Gastrocnemius medialis (tissue), 4 donors: ENCODE measurements around the gene SQOR. TPM values are rescaled to one million over a fixed set of nuclear protein-coding genes. Genes with fewer than 3 reads are reported as not detected.
"Not testable (repeated sequence)": the region's sequence is repeated elsewhere in the genome, so short reads cannot be mapped to it uniquely, and the experiment has no call there.

Experiments
- ATAC-seq, 2 donors: fragments of 150-250 bp; one replicate each; pipeline ENCODE4 v1.9.1; 2016
- DNase-seq, 2 donors: peaks; one replicate each; pipeline ENCODE4 v3.0.0-alpha.2; 2019
- H3K27ac ChIP-seq, 4 donors: fragments of 200-600 bp; sonication (generic); 1 replicate in 1 of 4; 2 replicates in 3 of 4; pipeline ENCODE4 v1.5.1; 2016 to 2018; ENCODE audit warnings: mild to moderate bottlenecking in 2 of 4, moderate library complexity in 1 of 4
- H3K27me3 ChIP-seq, 3 donors: fragments of 200-600 bp; sonication (generic) in 2 of 3; 1 replicate in 1 of 3; 2 replicates in 2 of 3; pipeline versions ENCODE4 v1.5.1 to v1.6.0; 2016 to 2019; ENCODE audit warnings: mild to moderate bottlenecking in 1 of 3, moderate library complexity in 1 of 3
- H3K36me3 ChIP-seq, 2 donors: fragments of 200-600 bp; sonication (generic) in 1 of 2; one replicate each; pipeline ENCODE4 v1.5.1; 2017 to 2018
- H3K4me1 ChIP-seq, 2 donors: fragments of 200-600 bp; sonication (generic) in 1 of 2; one replicate each; pipeline ENCODE4 v1.5.1; 2016 to 2017; ENCODE audit warnings: mild to moderate bottlenecking in 2 of 2
- H3K4me3 ChIP-seq, 4 donors: fragments of 200-600 bp; sonication (generic) in 3 of 4; 1 replicate in 1 of 4; 2 replicates in 3 of 4; pipeline ENCODE4 v1.5.1; 2016 to 2019; ENCODE audit warnings: mild to moderate bottlenecking in 2 of 4
- H3K9me3 ChIP-seq, 3 donors: fragments of 200-600 bp; sonication (generic) in 2 of 3; 1 replicate in 1 of 3; 2 replicates in 2 of 3; pipeline ENCODE4 v1.5.1; 2016 to 2019
- POLR2A ChIP-seq, 2 donors: fragments of 450-650 bp; IDR thresholded peaks; one replicate each; pipeline ENCODE4 v1.6.1; 2017; ENCODE audit warnings: antibody characterized with exemption in 2 of 2, mild to moderate bottlenecking in 2 of 2, moderate library complexity in 2 of 2
- in situ Hi-C, 4 donors: fragments of 200-750 bp; cut with MboI; loops; one replicate each; pipeline versions ENCODE4 v1.15.0 to v1.8.0; 2017; ENCODE audit warnings: low sequenced_read_pairs in 4 of 4
- intact Hi-C: fragments of 100-400 bp; cut with DNase I; formaldehyde crosslinking; loops from one replicate; pipeline ENCODE4 v1.15.1; 2023; ENCODE audit warnings: low total_unique reads
- total RNA-seq, 4 donors: library from RNA; depleted of rRNA; stranded (reverse); fragments of >200 nt; gene quantifications; one replicate each; pipeline versions ENCODE4 v1.1.0 to v1.2.3, GENCODE V29; 2016
- TF ChIP-seq, protein P1 (sequence below), 5 experiments: fragments of 450-650 bp in 3 of 5; fragments of 200-600 bp in 2 of 5; sonication (generic) in 2 of 5; IDR thresholded peaks in 4 of 5; conservative IDR thresholded peaks in 1 of 5; 1 replicate in 4 of 5; 2 replicates in 1 of 5; pipeline ENCODE4 v1.5.1; 2016 to 2019; ENCODE audit warnings: antibody characterized with exemption in 5 of 5, mild to moderate bottlenecking in 3 of 5, moderate library complexity in 3 of 5

SQOR gene
- total RNA-seq, 4 donors from 2014 or later = 140 to 194 (median 164) TPM

DNA sequence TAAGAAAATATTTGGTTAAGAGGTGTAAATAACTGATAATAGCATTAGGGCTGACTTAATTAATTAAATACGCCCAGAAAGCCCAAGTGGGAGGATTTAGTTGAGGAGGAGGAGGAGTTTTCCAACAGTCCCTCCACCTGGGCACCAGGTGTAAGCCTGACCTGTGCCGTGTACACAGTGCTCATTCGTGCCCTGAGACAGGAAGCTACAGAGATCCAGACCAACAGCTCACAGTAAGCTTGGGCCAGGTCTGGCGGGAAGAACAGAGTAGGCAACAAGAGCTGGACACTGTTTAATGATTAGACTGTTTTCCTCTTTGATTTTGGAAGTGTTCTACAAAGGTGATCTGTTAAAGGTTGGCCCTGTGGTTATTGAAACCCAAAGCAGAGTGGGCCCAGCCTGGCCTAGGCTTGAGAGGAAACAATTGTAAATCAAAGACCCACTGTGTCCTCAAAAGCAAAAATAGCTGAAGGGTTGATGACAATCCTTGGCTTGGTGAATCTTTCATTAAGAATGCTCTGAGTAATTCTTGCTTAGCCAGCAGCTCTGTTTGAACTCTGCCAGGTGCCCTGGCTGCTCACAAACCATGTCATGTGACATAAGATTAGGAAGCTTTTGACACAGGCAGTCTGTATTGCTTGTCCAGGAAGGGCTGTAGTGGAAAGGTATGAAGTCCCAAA, 13.8 kb downstream of the SQOR start:
- no peak overlapping the region for H3K4me3 ChIP-seq
- peak overlapping the region; percentile 71 to 76 (median 72) for H3K27ac ChIP-seq
- DNase-seq = peak; percentile 32 to 68
- peak; percentile 88 to 96 for ATAC-seq
- no peaks in the 10 kb centered on the region for H3K9me3 ChIP-seq
- in situ Hi-C loops (loop anchor here in 2 of 4 donors (25.0 kb wide), 2 partner anchors 461 to 1861 kb away; partner anchors contain the start of genes SHF (in 2 of the 2), ELL3 (in 1 of the 2) and SERF2 (in 1 of the 2)), intact Hi-C loops (loop anchor here (1.0 to 10.0 kb wide), 2 partner anchors 11 to 1114 kb away; partner anchors contain the start of gene EIF3J)
- H3K4me1 ChIP-seq = peaks cover 51 to 58% of the 10 kb centered on the region in 2 donors
- TF ChIP-seq, protein P1, sequence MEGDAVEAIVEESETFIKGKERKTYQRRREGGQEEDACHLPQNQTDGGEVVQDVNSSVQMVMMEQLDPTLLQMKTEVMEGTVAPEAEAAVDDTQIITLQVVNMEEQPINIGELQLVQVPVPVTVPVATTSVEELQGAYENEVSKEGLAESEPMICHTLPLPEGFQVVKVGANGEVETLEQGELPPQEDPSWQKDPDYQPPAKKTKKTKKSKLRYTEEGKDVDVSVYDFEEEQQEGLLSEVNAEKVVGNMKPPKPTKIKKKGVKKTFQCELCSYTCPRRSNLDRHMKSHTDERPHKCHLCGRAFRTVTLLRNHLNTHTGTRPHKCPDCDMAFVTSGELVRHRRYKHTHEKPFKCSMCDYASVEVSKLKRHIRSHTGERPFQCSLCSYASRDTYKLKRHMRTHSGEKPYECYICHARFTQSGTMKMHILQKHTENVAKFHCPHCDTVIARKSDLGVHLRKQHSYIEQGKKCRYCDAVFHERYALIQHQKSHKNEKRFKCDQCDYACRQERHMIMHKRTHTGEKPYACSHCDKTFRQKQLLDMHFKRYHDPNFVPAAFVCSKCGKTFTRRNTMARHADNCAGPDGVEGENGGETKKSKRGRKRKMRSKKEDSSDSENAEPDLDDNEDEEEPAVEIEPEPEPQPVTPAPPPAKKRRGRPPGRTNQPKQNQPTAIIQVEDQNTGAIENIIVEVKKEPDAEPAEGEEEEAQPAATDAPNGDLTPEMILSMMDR (IDR thresholded peaks at IDR 0.05 in 4 of 5, conservative IDR thresholded peaks at IDR 0.05 in 1 of 5) = no peak
- no peak for TF ChIP-seq POLR2A (IDR thresholded peaks at IDR 0.05)
- H3K36me3 ChIP-seq = no peaks in the 10 kb centered on the region
- no peaks in the 10 kb centered on the region for H3K27me3 ChIP-seq

DNA sequence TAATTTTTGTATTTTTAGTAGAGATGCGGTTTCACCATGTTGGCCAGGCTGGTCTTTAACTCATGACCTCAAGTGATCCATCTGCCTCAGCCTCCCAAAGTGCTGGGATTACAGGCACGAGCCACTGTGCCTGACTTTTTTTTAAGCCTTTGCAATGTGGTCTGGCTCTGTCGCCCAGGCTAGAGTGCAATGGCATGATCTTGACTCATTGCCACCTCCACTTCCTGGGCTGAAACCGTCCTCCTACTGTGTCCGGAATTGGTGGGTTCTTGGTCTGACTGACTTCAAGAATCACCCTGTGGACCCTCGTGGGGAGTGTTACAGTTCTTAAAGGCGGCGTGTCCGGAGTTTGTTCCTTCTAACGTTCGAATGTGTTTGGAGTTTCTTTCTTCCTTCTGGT, 15.2 kb downstream of the SQOR start:
- peak; percentile 25 to 57 for ATAC-seq
- intact Hi-C loops, in situ Hi-C loops, H3K9me3 ChIP-seq, H3K27me3 ChIP-seq, DNase-seq, H3K4me3 ChIP-seq, H3K36me3 ChIP-seq: not testable (repeated sequence)
- H3K4me1 ChIP-seq = peaks cover 45 to 46% of the 10 kb centered on the region in 2 donors
- H3K27ac ChIP-seq = peak overlapping the region; percentile 71 to 76 (median 72)

DNA sequence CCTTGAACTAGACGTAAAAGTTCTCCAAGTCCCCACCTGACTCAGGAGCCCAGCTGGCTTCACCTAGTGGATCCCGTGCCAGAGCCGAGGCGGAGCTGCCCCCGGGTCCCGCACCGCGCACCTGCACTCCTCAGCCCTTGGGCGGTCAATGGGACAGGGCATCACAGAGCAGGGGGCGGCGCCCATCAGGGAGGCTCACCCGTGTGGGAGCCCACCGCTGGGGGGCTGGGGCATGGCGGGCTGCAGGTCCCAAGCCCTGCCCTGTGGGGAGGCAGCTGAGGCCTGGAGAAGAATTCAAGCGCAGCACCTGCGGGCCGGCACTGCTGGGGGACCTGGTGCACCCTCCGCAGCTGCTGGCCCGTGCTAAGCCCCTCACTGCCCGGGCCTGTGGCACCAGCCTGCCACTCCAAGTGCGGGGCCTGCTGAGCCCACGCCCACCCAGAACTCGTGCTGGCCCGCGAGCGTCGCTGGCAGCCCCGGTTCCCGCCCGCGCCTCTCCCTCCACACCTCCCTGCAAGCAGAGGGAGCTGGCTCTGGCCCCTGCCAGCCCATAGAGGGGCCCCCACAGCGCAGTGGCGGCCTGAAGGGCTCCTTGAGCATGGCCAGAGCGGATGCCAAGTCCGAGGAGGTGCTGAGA, 16.2 kb downstream of the SQOR start:
- Histone ChIP-seq H3K27me3 (no peaks in the 10 kb centered on the region), H3K36me3 (no peaks in the 10 kb centered on the region), H3K27ac (peak overlapping the region in 1 of 4 donors; percentile 6), H3K4me3 (no peak overlapping the region), H3K9me3 (no peaks in the 10 kb centered on the region), H3K4me1 (peaks cover 35 to 36% of the 10 kb centered on the region in 2 donors)
- in situ Hi-C loops = no loop called here
- no peak for ATAC-seq
- no peak for TF ChIP-seq POLR2A (IDR thresholded peaks at IDR 0.05)
- TF ChIP-seq, protein P1 (IDR thresholded peaks at IDR 0.05 in 4 of 5, conservative IDR thresholded peaks at IDR 0.05 in 1 of 5) = no peak
- intact Hi-C loops = no loop called here
- DNase-seq = no peak

DNA sequence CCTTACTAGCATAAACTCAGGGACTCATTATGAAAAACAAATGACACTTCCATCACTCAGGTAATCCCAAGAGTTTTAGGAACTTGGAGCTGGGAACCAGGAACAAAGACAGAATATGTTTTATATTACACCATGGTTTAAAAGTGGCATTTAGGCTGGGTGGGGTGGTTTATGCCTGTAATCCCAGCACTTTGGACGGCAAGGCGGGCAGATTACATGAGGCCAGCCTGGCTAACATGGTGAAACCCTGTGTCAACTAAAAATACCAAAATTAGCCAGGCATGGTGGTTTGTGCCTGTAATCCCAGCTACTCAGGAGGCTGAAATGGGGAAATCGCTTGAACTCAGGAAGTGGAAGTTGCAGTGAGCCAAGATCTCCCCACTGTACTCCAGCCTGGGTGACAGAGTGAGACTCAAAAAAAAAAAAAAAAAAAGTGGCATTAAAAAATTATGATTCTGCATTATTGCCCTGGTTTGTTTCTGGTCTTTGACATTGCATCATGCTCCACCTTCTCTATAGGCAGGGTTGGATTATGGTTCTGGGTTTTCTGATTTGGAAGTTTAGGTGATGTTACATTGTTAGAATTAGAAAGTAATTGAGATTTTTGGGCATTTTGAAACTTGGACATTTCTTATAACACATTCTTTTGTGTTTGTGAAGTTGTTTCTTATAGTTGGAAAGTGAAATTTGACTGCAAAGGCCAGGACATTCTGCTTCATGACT, 19.0 kb downstream of the SQOR start:
- ATAC-seq = no peak
- H3K27ac ChIP-seq = no peak overlapping the region
- intact Hi-C loops = no loop called here
- no peaks in the 10 kb centered on the region for H3K27me3 ChIP-seq
- H3K9me3 ChIP-seq = no peaks in the 10 kb centered on the region
- no peak for DNase-seq
- H3K4me3 ChIP-seq = no peak overlapping the region
- H3K4me1 ChIP-seq = peaks cover 27 to 33% of the 10 kb centered on the region in 2 donors
- TF ChIP-seq, protein P1 (IDR thresholded peaks at IDR 0.05 in 4 of 5, conservative IDR thresholded peaks at IDR 0.05 in 1 of 5) = no peak
- TF ChIP-seq POLR2A (IDR thresholded peaks at IDR 0.05) = no peak
- no peaks in the 10 kb centered on the region for H3K36me3 ChIP-seq
- in situ Hi-C loops = no loop called here

DNA sequence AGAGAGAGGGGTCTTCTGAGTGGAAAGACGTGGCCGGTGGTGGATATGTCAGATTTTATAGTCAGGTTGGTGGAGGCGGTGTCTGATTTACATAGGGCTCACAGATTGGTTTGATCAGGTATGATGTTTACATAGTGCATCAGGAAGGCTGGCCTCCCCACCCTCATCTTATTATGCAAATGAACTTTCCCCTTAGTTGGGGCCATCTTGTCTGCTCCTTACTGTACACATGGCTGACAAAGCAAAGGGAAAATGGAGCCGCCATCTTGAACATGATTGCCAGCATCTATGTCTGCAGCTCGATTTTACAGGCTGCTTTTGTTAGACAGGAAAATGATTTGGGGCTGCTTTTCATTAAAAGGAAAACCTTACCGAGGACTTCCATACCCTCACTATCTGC, 19.9 kb downstream of the SQOR start:
- ATAC-seq (no peak), DNase-seq (no peak)
- in situ Hi-C loops (no loop called here), intact Hi-C loops (no loop called here)
- Histone ChIP-seq H3K36me3 (peaks cover 0 to 5% of the 10 kb centered on the region in 2 donors), H3K4me3 (no peak overlapping the region), H3K27ac (no peak overlapping the region), H3K4me1 (peaks cover 29 to 33% of the 10 kb centered on the region in 2 donors), H3K9me3 (no peaks in the 10 kb centered on the region), H3K27me3 (no peaks in the 10 kb centered on the region)
- no peak for TF ChIP-seq POLR2A (IDR thresholded peaks at IDR 0.05)
- TF ChIP-seq, protein P1 (IDR thresholded peaks at IDR 0.05 in 4 of 5, conservative IDR thresholded peaks at IDR 0.05 in 1 of 5) = no peak
